RWPE1 (cell line): ENCODE measurements around the gene MOB1A.
A peak's percentile ranks its signal among the peaks of the same experiment; 100 is the strongest.
"Not testable (repeated sequence)": the region's sequence is repeated elsewhere in the genome, so short reads cannot be mapped to it uniquely, and the experiment has no call there.

Source experiments
- CTCF ChIA-PET: fragments of 350-600 bp; sonication (Branson Sonifier 250); formaldehyde crosslinking; extraction: SDS; loops from one replicate; lab custom pipeline; 2021; lab: Yijun Ruan, JAX
- POLR2A ChIA-PET: fragments of 400-600 bp; formaldehyde crosslinking; extraction: SDS; loops from one replicate; lab custom pipeline; 2020; ENCODE audit warnings: antibody characterized with exemption; ENCODE audit not compliant: low non-redundant PET; lab: Yijun Ruan, JAX
- DNase-seq: peaks from one replicate; pipeline ENCODE4 v3.0.0; 2012; ENCODE audit warnings: low spot score
- H3K27ac ChIP-seq: fragments of 450-650 bp; 2 replicates; pipeline ENCODE4 v1.5.1; 2017
- CTCF ChIP-seq: fragments of 450-650 bp; conservative IDR thresholded peaks from 2 replicates; pipeline ENCODE4 v1.5.1; 2017; ENCODE audit warnings: low read depth, mild to moderate bottlenecking

Gene MOB1A

GRCh38 chr2:74137651-74138599 lies 40.8 kb downstream of the MOB1A start:
- no peak for DNase-seq
- CTCF ChIA-PET = interaction anchor here (0.6 to 2.0 kb wide), 4 partner anchors 9 to 314 kb away, joined by 3 to 8 read pairs (median 3); partner anchors contain the start of gene BOLA3
- no peak for TF ChIP-seq CTCF

GRCh38 chr2:74131901-74132300 lies 46.8 kb downstream of the MOB1A start:
- no peak for DNase-seq
- ChIA-PET CTCF (no interaction called here), POLR2A (no interaction called here)
- TF ChIP-seq CTCF = no peak
- H3K27ac ChIP-seq = no peak overlapping the region

More at GRCh38 chr2:74137651-74138599, 40.8 kb downstream of the MOB1A start:
- no peak overlapping the region for H3K27ac ChIP-seq
- POLR2A ChIA-PET = no interaction called here

- peak; percentile 70 for DNase-seq
- ChIA-PET POLR2A (no interaction called here), CTCF (interaction anchor here (0.6 kb wide), 2 partner anchors 308 to 353 kb away, joined by 3 to 6 read pairs; no protein-coding TSS in a partner anchor)
- no peak overlapping the region for H3K27ac ChIP-seq
- TF ChIP-seq CTCF = no peak
Observed at GRCh38 chr2:74130211-74130995, 48.3 kb downstream of the MOB1A start.

- ChIA-PET CTCF (no interaction called here), POLR2A (no interaction called here)
- no peak for DNase-seq
Observed at GRCh38 chr2:74128206-74128605, 50.5 kb downstream of the MOB1A start.

GRCh38 chr2:74123955-74124354 lies 54.7 kb downstream of the MOB1A start:
- H3K27ac ChIP-seq, DNase-seq, POLR2A ChIA-PET: not testable (repeated sequence)
- CTCF ChIA-PET = interaction anchor here (0.7 kb wide), 1 partner anchor 268 kb away, joined by 3 read pairs; no protein-coding TSS in a partner anchor

More at GRCh38 chr2:74128206-74128605, 50.5 kb downstream of the MOB1A start:
- no peak for TF ChIP-seq CTCF
- H3K27ac ChIP-seq = no peak overlapping the region

- CTCF ChIA-PET = interaction anchor here (0.6 to 0.7 kb wide), 2 partner anchors 45 to 375 kb away, joined by 3 to 7 read pairs; no protein-coding TSS in a partner anchor
- DNase-seq, H3K27ac ChIP-seq, POLR2A ChIA-PET: not testable (repeated sequence)
Observed at GRCh38 chr2:74121846-74122245, 56.8 kb downstream of the MOB1A start.
